Esophagus squamous epithelium (tissue), 5 donors: ENCODE results near the gene MAPK8IP1. TPM values are rescaled to one million over a fixed set of nuclear protein-coding genes. Genes with fewer than 3 reads are reported as not detected.
A peak's percentile ranks its signal among the peaks of the same experiment; 100 is the strongest.

Source experiments
- DNase-seq: peaks from one replicate; lab custom pipeline; 2025; lab: John Stamatoyannopoulos, UW
- H3K27ac ChIP-seq, 4 donors: fragments of 200-600 bp; sonication (generic); one replicate each; pipeline ENCODE4 v1.5.1; 2016 to 2019; ENCODE audit warnings: mild to moderate bottlenecking in 1 of 4
- H3K27me3 ChIP-seq, 4 donors: fragments of 200-600 bp; sonication (generic); 1 replicate in 3 of 4; 2 replicates in 1 of 4; pipeline versions ENCODE4 v1.5.1 to v1.6.0; 2017 to 2021; ENCODE audit warnings: antibody characterized with exemption in 1 of 4
- H3K36me3 ChIP-seq, 3 donors: fragments of 200-600 bp; sonication (generic); one replicate each; pipeline ENCODE4 v1.5.1; 2016 to 2019
- H3K4me1 ChIP-seq, 3 donors: fragments of 200-600 bp; sonication (generic); one replicate each; pipeline ENCODE4 v1.5.1; 2017 to 2019
- H3K4me3 ChIP-seq, 4 donors: fragments of 200-600 bp; sonication (generic); 1 replicate in 3 of 4; 2 replicates in 1 of 4; pipeline ENCODE4 v1.5.1; 2016 to 2019; ENCODE audit warnings: mild to moderate bottlenecking in 2 of 4, moderate library complexity in 1 of 4
- H3K9me3 ChIP-seq, 3 donors: fragments of 200-600 bp; sonication (generic); one replicate each; pipeline ENCODE4 v1.5.1; 2016 to 2019
- POLR2A ChIP-seq, 4 donors: fragments of 450-650 bp; IDR thresholded peaks; one replicate each; pipeline ENCODE4 v1.6.1; 2017; ENCODE audit warnings: antibody characterized with exemption in 4 of 4, mild to moderate bottlenecking in 4 of 4, moderate library complexity in 3 of 4
- WGBS, 2 donors: methylation state at CpG; one replicate each; pipeline ENCODE4 v1.1.5; 2018; 5-methylcytosine and 5-hydroxymethylcytosine counted together
- intact Hi-C: fragments of 100-400 bp; cut with DNase I; formaldehyde crosslinking; loops from one replicate; pipeline ENCODE4 v1.15.0; 2022
- total RNA-seq, 4 donors: library from RNA; depleted of rRNA; stranded (reverse); fragments of >200 nt; gene quantifications; one replicate each; pipeline ENCODE4 v1.1.0, GENCODE V29; 2016
- TF ChIP-seq, protein P1 (sequence below), 6 experiments: fragments of 450-650 bp in 4 of 6; fragments of 200-600 bp in 2 of 6; sonication (generic) in 2 of 6; IDR thresholded peaks; one replicate each; pipeline ENCODE4 v1.5.1; 2016 to 2019; ENCODE audit warnings: antibody characterized with exemption in 6 of 6, mild to moderate bottlenecking in 4 of 6, moderate library complexity in 4 of 6
- donor health status: DM: yes; HTN: yes; CAD: no.

The MAPK8IP1 gene
- total RNA-seq, 4 donors from 2014 or later = 0.57 to 4.0 (median 1.3) TPM

DNA sequence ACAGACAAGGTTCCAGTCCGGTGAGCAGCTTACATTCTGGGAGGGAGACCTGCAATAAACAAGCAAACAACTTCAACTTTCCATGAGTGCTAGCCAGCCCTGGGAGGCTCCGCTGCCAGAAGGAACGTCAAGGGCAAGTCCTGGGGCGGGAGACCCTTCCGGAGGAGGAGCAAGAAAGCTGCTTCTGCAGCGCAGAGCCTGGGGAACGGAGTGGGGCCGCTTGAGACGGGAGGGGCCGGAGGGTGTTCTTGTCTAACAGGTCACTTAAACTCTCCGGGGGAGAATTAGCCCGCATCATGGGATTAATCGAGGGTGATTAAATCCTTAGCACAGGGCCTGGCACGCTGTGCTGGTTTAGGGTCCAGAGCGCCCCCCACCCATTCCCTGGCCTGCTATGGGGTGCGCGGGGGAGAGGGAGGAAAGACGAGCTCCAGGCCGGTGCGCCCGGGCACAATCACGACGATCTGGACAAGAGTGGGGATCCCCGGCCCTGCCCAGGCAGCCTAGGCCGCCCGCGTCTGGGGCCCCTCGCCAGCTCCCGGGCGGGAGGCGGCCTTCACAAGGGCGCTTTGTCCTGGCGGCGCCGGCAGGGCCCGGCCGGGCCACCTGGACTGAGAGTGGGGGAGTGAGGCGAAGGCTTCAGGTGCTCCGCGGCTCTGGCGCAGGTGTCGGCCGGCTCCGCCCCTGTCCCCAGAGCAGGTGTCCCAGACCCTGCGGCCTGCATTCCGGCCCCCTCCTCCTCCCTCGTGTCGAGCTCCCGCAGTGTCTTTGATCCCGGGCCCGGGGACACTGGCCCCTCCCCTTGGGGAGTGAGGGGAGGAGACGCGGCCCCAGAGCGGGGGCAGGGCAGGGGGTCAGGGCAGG, 36.3 kb downstream of the MAPK8IP1 start:
- 34 to 60% methylated on average over 1 to 10 of the region's 54 CpGs for WGBS, 2 donors
- no peak for DNase-seq

DNA sequence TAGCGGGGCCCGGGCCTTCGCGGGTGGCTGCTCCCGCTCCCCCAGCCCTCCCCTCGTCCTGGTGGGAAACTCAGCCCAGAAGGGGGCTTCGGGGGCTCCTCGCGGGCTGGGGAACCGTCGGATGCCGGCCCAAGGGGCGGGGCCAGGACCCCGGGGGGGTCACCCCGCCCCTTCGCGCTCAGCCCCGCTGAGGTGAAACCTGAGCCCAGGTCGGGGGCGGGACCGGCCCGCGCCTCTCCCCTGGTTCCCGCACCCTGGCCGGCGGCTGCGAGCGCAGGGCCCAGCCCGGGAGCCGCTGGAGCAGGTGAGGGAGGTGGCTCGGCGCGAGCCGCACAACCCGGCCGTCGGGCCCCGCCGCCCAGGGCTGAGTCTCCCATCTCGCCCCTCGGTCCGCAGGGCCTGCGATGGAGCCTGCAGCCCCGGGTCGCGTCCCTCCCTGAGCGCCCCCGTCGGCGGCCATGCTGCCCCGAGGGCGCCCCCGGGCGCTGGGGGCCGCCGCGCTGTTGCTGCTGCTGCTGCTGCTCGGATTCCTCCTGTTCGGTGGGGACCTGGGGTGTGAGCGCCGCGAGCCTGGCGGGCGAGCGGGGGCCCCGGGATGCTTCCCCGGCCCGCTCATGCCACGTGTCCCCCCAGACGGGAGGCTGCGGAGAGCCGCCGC, 37.1 kb downstream of the MAPK8IP1 start, which contains the start of gene LARGE2:
TSS of gene LARGE2 (plus strand) at position 232 of the 658 bp plus-strand sequence. CDS start at position 459, 227 bp downstream.
- peaks cover 14 to 67% (median 36%) of the 10 kb centered on the region in 3 donors for H3K4me1 ChIP-seq
- intact Hi-C loops = no loop called here
- peaks cover 0 to 42% (median 0%) of the 10 kb centered on the region in 4 donors for H3K27me3 ChIP-seq
- H3K9me3 ChIP-seq = no peaks in the 10 kb centered on the region
- H3K4me3 ChIP-seq = peak within 1 kb of the TSS; percentile 46 to 73 (median 66)
- peak within 1 kb of the TSS; percentile 47 to 85 (median 70) for H3K27ac ChIP-seq
- no CpG with 5 or more reads among the region's 73 CpGs for WGBS, 2 donors
- H3K36me3 ChIP-seq = peaks cover 0 to 9% (median 0%) of the 10 kb centered on the region in 3 donors
- no peak for DNase-seq
- TF ChIP-seq, protein P1, sequence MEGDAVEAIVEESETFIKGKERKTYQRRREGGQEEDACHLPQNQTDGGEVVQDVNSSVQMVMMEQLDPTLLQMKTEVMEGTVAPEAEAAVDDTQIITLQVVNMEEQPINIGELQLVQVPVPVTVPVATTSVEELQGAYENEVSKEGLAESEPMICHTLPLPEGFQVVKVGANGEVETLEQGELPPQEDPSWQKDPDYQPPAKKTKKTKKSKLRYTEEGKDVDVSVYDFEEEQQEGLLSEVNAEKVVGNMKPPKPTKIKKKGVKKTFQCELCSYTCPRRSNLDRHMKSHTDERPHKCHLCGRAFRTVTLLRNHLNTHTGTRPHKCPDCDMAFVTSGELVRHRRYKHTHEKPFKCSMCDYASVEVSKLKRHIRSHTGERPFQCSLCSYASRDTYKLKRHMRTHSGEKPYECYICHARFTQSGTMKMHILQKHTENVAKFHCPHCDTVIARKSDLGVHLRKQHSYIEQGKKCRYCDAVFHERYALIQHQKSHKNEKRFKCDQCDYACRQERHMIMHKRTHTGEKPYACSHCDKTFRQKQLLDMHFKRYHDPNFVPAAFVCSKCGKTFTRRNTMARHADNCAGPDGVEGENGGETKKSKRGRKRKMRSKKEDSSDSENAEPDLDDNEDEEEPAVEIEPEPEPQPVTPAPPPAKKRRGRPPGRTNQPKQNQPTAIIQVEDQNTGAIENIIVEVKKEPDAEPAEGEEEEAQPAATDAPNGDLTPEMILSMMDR (IDR thresholded peaks at IDR 0.05) = no peak
- TF ChIP-seq POLR2A (IDR thresholded peaks at IDR 0.05) = peak in 2 of 4 donors; percentile 51 to 54

More for the DNA sequence above, 36.3 kb downstream of the MAPK8IP1 start:
- H3K36me3 ChIP-seq = peaks cover 0 to 3% (median 0%) of the 10 kb centered on the region in 3 donors
- peak overlapping the region; percentile 46 to 73 (median 66) for H3K4me3 ChIP-seq
- H3K27me3 ChIP-seq = peaks cover 0 to 42% (median 0%) of the 10 kb centered on the region in 4 donors
- H3K27ac ChIP-seq = peak overlapping the region; percentile 47 to 85 (median 70)
- peaks cover 20 to 72% (median 40%) of the 10 kb centered on the region in 3 donors for H3K4me1 ChIP-seq
- TF ChIP-seq, protein P1 (IDR thresholded peaks at IDR 0.05) = no peak
- no peak for TF ChIP-seq POLR2A (IDR thresholded peaks at IDR 0.05)
- intact Hi-C loops = no loop called here
- H3K9me3 ChIP-seq = no peaks in the 10 kb centered on the region

DNA sequence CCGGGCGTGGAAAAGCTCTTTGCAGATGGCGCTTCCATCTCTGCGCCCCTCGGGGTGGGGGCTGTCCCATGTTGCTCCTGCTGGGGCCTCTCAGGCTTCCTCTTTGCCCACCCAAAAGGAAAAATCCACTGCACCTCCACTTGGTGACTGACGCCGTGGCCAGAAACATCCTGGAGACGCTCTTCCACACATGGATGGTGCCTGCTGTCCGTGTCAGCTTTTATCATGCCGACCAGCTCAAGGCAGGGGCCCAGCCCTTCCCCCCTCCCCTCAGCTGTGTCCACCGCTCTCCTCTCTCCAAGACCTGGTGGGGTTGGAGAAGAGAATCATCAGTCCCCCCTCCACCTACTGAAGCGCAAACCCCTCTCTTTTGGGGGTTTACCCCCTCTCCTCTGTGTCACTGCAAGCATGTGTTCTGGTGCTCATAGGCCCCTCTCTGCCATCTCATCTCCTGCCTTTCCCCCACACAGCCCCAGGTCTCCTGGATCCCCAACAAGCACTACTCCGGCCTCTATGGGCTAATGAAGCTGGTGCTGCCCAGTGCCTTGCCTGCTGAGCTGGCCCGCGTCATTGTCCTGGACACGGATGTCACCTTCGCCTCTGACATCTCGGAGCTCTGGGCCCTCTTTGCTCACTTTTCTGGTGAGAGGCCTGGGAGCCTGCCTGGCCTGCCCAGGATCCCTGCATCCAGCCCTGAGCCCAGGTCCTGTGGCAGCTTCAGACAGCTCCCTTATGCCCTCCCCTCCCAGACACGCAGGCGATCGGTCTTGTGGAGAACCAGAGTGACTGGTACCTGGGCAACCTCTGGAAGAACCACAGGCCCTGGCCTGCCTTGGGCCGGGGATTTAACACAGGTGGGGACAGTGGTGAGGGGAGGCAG, 38.8 kb downstream of the MAPK8IP1 start:
- H3K4me3 ChIP-seq = peak overlapping the region in 2 of 4 donors; percentile 13 to 18
- H3K4me1 ChIP-seq = peaks cover 20 to 74% (median 41%) of the 10 kb centered on the region in 3 donors
- 56 to 72% methylated on average over 9 to 15 of the region's 22 CpGs for WGBS, 2 donors

DNA sequence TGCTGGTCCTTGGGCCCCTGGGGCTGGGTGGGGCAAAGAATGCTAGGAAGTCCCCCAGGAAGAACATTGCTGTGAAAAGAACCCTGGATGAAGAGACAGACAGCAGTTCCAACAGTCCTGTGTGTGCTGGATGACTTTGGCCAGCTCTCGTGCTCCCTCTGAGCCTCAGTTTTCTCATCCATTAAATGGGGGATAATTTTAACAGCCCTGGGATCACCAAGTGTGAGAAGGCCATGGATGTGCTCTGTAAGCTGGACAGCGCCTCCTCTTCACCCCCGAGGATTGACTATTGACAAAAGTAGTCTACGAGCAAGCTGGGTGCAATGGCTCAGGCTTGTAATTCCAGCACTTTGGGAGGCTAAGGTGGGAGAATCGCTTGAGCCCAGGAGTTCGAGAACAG, 39.5 kb downstream of the MAPK8IP1 start:
- no peak for DNase-seq
- H3K9me3 ChIP-seq = no peaks in the 10 kb centered on the region

More for the DNA sequence above, 38.8 kb downstream of the MAPK8IP1 start:
- Histone ChIP-seq H3K9me3 (no peaks in the 10 kb centered on the region), H3K27ac (peak overlapping the region in 2 of 4 donors; percentile 9 to 13), H3K27me3 (peaks cover 0 to 42% (median 0%) of the 10 kb centered on the region in 4 donors), H3K36me3 (peaks cover 0 to 17% (median 0%) of the 10 kb centered on the region in 3 donors)
- intact Hi-C loops = no loop called here
- no peak for DNase-seq
- no peak for TF ChIP-seq POLR2A (IDR thresholded peaks at IDR 0.05)
- TF ChIP-seq, protein P1 (IDR thresholded peaks at IDR 0.05) = no peak

More for the DNA sequence above, 39.5 kb downstream of the MAPK8IP1 start:
- H3K27me3 ChIP-seq = peaks cover 0 to 42% (median 0%) of the 10 kb centered on the region in 4 donors
- peak overlapping the region in 2 of 4 donors; percentile 9 to 13 for H3K27ac ChIP-seq
- WGBS, 2 donors = 75 to 79% methylated on average over 1 to 3 of the region's 6 CpGs
- intact Hi-C loops = no loop called here
- TF ChIP-seq, protein P1 (IDR thresholded peaks at IDR 0.05) = no peak
- no peak for TF ChIP-seq POLR2A (IDR thresholded peaks at IDR 0.05)
- H3K4me1 ChIP-seq = peaks cover 26 to 74% (median 46%) of the 10 kb centered on the region in 3 donors
- no peak overlapping the region for H3K4me3 ChIP-seq
- H3K36me3 ChIP-seq = peaks cover 0 to 17% (median 0%) of the 10 kb centered on the region in 3 donors
